H1 (cell line): ENCODE results near the gene SGPP2. TPM values are rescaled to one million over a fixed set of nuclear protein-coding genes. Genes with fewer than 3 reads are reported as not detected.
A peak's percentile ranks its signal among the peaks of the same experiment; 100 is the strongest.

Source experiments
- CTCF ChIA-PET: fragments of 300-600 bp; sonication (Branson Sonifier 250); formaldehyde crosslinking; loops from one replicate; lab custom pipeline; 2021; ENCODE audit not compliant: partially characterized antibody; lab: Charles Lee
- POLR2A ChIA-PET: fragments of 300-600 bp; sonication (Branson Sonifier 250); formaldehyde crosslinking; loops from one replicate; lab custom pipeline; 2021; ENCODE audit warnings: inconsistent platforms; ENCODE audit not compliant: partially characterized antibody; lab: Charles Lee
- DNase-seq, 2 experiments: peaks; one replicate each; pipeline versions ENCODE4 v3.0.0 to v3.0.0-alpha.2; 2010 to 2022; ENCODE audit warnings: low spot score in 2 of 2, low read depth in 1 of 2, mixed read lengths in 1 of 2
- FAIRE-seq: peaks from 2 replicates; lab custom pipeline; 2011; peaks lifted over from hg19 to GRCh38; lab: Jason Lieb, UNC
- H2AFZ ChIP-seq: 2 replicates; pipeline ENCODE4 v1.8.1; 2012; ENCODE audit warnings: low read length, inconsistent platforms
- H2AK5ac ChIP-seq: 2 replicates; pipeline ENCODE4 v1.6.1; 2013; ENCODE audit warnings: low read depth, low read length
- H2BK120ac ChIP-seq: replicated peaks from 2 replicates; pipeline ENCODE3; 2013; ENCODE audit warnings: low read depth, low read length, inconsistent platforms
- H2BK12ac ChIP-seq: 2 replicates; pipeline ENCODE4 v1.6.1; 2013; ENCODE audit warnings: low read depth, low read length
- H2BK15ac ChIP-seq: 2 replicates; pipeline ENCODE4 v1.6.1; 2013; ENCODE audit warnings: low read length
- H2BK20ac ChIP-seq: 2 replicates; pipeline ENCODE4 v1.6.1; 2013; ENCODE audit warnings: low read length
- H2BK5ac ChIP-seq: 2 replicates; pipeline ENCODE4 v1.6.1; 2013; ENCODE audit warnings: low read depth, low read length
- H3K14ac ChIP-seq: 2 replicates; pipeline ENCODE4 v1.6.1; 2013; ENCODE audit warnings: inconsistent platforms; ENCODE audit not compliant: insufficient read length
- H3K18ac ChIP-seq: 2 replicates; pipeline ENCODE4 v1.6.1; 2013; ENCODE audit warnings: low read length; ENCODE audit errors: extremely low read depth
- H3K23ac ChIP-seq: 2 replicates; pipeline ENCODE4 v1.6.1; 2013; ENCODE audit warnings: inconsistent platforms; ENCODE audit not compliant: insufficient read length
- H3K23me2 ChIP-seq: 2 replicates; pipeline ENCODE4 v1.6.1; 2013; ENCODE audit warnings: low read depth, low read length
- H3K27ac ChIP-seq: 2 replicates; pipeline ENCODE4 v1.6.1; 2011; ENCODE audit warnings: low read depth, low read length, inconsistent platforms
- H3K27me3 ChIP-seq, 4 experiments: replicated peaks in 1 of 4; 1 replicate in 1 of 4; 2 replicates in 3 of 4; pipeline versions ENCODE4 v1.6.1 to v1.8.1; 2011 to 2013; ENCODE audit warnings: low read length in 3 of 4, mild to moderate bottlenecking in 3 of 4, inconsistent platforms in 2 of 4, mixed read lengths in 2 of 4, moderate library complexity in 1 of 4; ENCODE audit not compliant: control insufficient read depth in 3 of 4, insufficient read depth in 3 of 4; ENCODE audit errors: extremely low read depth in 1 of 4
- H3K36me3 ChIP-seq, 4 experiments: 2 replicates each; pipeline versions ENCODE4 v1.6.1 to v1.8.1; 2011 to 2013; ENCODE audit warnings: mild to moderate bottlenecking in 4 of 4, low read length in 3 of 4, moderate library complexity in 2 of 4, control low read depth in 1 of 4, inconsistent platforms in 1 of 4; ENCODE audit not compliant: insufficient read depth in 4 of 4, control insufficient read depth in 2 of 4
- H3K4ac ChIP-seq: replicated peaks from 2 replicates; pipeline ENCODE3; 2013; ENCODE audit warnings: low read length, low read depth, mixed read lengths, inconsistent platforms; ENCODE audit not compliant: insufficient read length
- H3K4me1 ChIP-seq, 4 experiments: replicated peaks in 1 of 4; 1 replicate in 1 of 4; 2 replicates in 3 of 4; pipeline versions ENCODE4 v1.6.1 to v1.8.1; 2011 to 2013; ENCODE audit warnings: low read length in 3 of 4, inconsistent platforms in 2 of 4, mixed read lengths in 1 of 4; ENCODE audit not compliant: insufficient read depth in 4 of 4, control insufficient read depth in 3 of 4
- H3K4me2 ChIP-seq, 2 experiments: 2 replicates each; pipeline versions ENCODE4 v1.6.1 to v1.8.1; 2011 to 2013; ENCODE audit warnings: low read depth in 2 of 2, low read length in 2 of 2, control low read depth in 1 of 2, inconsistent platforms in 1 of 2, mild to moderate bottlenecking in 1 of 2; ENCODE audit not compliant: insufficient read depth in 1 of 2
- H3K4me3 ChIP-seq, 4 experiments: fragments of 200-600, 300-600 bp in 1 of 4; sonication (generic), shearing (Covaris generic), sonication (Bioruptor Twin) in 1 of 4; 2 replicates each; pipeline versions ENCODE4 v1.5.1 to v1.8.1; 2011 to 2016; ENCODE audit warnings: low read length in 4 of 4, low read depth in 3 of 4, control low read depth in 2 of 4, inconsistent platforms in 2 of 4, mild to moderate bottlenecking in 2 of 4, mixed read lengths in 1 of 4, moderate library complexity in 1 of 4; ENCODE audit not compliant: insufficient read depth in 2 of 4; ENCODE audit errors: extremely low read depth in 1 of 4
- H3K56ac ChIP-seq: replicated peaks from 2 replicates; pipeline ENCODE3; 2013; ENCODE audit warnings: low read depth, mild to moderate bottlenecking, mixed read lengths, low read length, inconsistent platforms; ENCODE audit not compliant: insufficient read length
- H3K79me1 ChIP-seq: 2 replicates; pipeline ENCODE4 v1.6.1; 2013; ENCODE audit warnings: low read depth, low read length, control low read depth
- H3K79me2 ChIP-seq, 2 experiments: 2 replicates each; pipeline versions ENCODE4 v1.6.1 to v1.8.1; 2012 to 2013; ENCODE audit warnings: low read length in 2 of 2, mild to moderate bottlenecking in 2 of 2, inconsistent platforms in 1 of 2; ENCODE audit not compliant: insufficient read depth in 2 of 2, control insufficient read depth in 1 of 2
- H3K9ac ChIP-seq, 4 experiments: replicated peaks in 1 of 4; 1 replicate in 1 of 4; 2 replicates in 3 of 4; pipeline versions ENCODE4 v1.6.1 to v1.8.1; 2011 to 2013; ENCODE audit warnings: low read depth in 3 of 4, low read length in 3 of 4, control low read depth in 2 of 4, mild to moderate bottlenecking in 2 of 4, moderate library complexity in 2 of 4, inconsistent platforms in 1 of 4; ENCODE audit errors: extremely low read depth in 1 of 4
- H3K9me3 ChIP-seq, 2 experiments: 2 replicates each; pipeline versions ENCODE4 v1.6.1 to v1.8.1; 2012 to 2013; ENCODE audit warnings: mild to moderate bottlenecking in 2 of 2, moderate library complexity in 2 of 2, control low read depth in 1 of 2, inconsistent platforms in 1 of 2, low read depth in 1 of 2, low read length in 1 of 2, mixed read lengths in 1 of 2; ENCODE audit not compliant: insufficient read depth in 2 of 2
- H4K20me1 ChIP-seq, 2 experiments: replicated peaks in 1 of 2; 2 replicates each; pipeline versions ENCODE3 to v1.8.1; 2011 to 2013; ENCODE audit warnings: inconsistent platforms in 2 of 2, low read length in 2 of 2, mild to moderate bottlenecking in 1 of 2; ENCODE audit not compliant: insufficient read depth in 2 of 2, control insufficient read depth in 1 of 2
- H4K5ac ChIP-seq: 2 replicates; pipeline ENCODE4 v1.6.1; 2013; ENCODE audit warnings: low read length, low read depth, mixed read lengths, inconsistent platforms; ENCODE audit not compliant: insufficient read length
- H4K8ac ChIP-seq: 2 replicates; pipeline ENCODE4 v1.8.0; 2013; ENCODE audit warnings: mild to moderate bottlenecking, moderate library complexity, low read length, inconsistent platforms; ENCODE audit not compliant: insufficient read depth; ENCODE audit errors: extremely low read depth
- H4K91ac ChIP-seq: replicated peaks from 2 replicates; pipeline ENCODE3; 2013; ENCODE audit warnings: low read length, mixed read lengths, inconsistent platforms; ENCODE audit not compliant: insufficient read length
- ASH2L ChIP-seq: fragments of 200-600, 300-600 bp; sonication (generic); IDR thresholded peaks from one replicate; pipeline ENCODE4 v1.7.1; 2017; ENCODE audit warnings: low read length
- BACH1 ChIP-seq: IDR thresholded peaks from 2 replicates; pipeline ENCODE4 v1.6.1; 2012; ENCODE audit warnings: low read length, improper control_type of control experiment
- MAFK ChIP-seq: IDR thresholded peaks from 2 replicates; pipeline ENCODE4 v1.6.1; 2012; ENCODE audit warnings: low read depth, mild to moderate bottlenecking, improper control_type of control experiment, low read length
- TEAD4 ChIP-seq: IDR thresholded peaks from 2 replicates; pipeline ENCODE4 v1.6.1; 2012; ENCODE audit warnings: low read depth, low read length, inconsistent platforms, mixed read lengths
- WGBS, 2 experiments: shearing (Covaris generic) in 1 of 2; methylation state at CpG; one replicate each; pipeline versions ENCODE4 v1.1.6 to v1.1.7; 2013 to 2015; ENCODE audit warnings: low lambda C conversion rate in 2 of 2, mixed read lengths in 2 of 2, inconsistent platforms in 1 of 2, low coverage in 1 of 2, missing lambda C conversion rate in 1 of 2; ENCODE audit not compliant: insufficient replicate concordance in 2 of 2, insufficient coverage in 1 of 2, insufficient read length in 1 of 2; ENCODE audit errors: extremely low coverage in 1 of 2, missing lambda C conversion rate in 1 of 2; 5-methylcytosine and 5-hydroxymethylcytosine counted together
- polyA plus RNA-seq, 7 experiments: library from polyadenylated mRNA; depleted of rRNA in 3 of 7; stranded (reverse) in 5 of 7; unstranded in 2 of 7; fragments of >200 nt in 5 of 7; fragments of 200-250 nt in 2 of 7; gene quantifications; 1 replicate in 5 of 7; 2 replicates in 1 of 7; 4 replicates in 1 of 7; pipeline versions ENCODE4 v1.2.1 to v1.2.3, GENCODE V29; 2011 to 2013; ENCODE audit warnings: missing spikeins in 2 of 7, mixed read lengths in 2 of 7
- total RNA-seq: library from RNA; stranded (reverse); fragmentation: NEBNext Ultra II Directional; extraction: Animal tissue kit (Norgen Biotek cat#: 25700); gene quantifications from 2 replicates; pipeline ENCODE4 v1.2.1, GENCODE V29; 2021

SGPP2 gene
- total and polyA plus RNA-seq, 2 of the 8 experiments (the other 6 are each of a cell fraction or from before 2014, with no cell fraction given), result 0.29 TPM; not detected in 1

GRCh38 chr2:222445227-222445626 lies 20.9 kb downstream of the SGPP2 start:
- no peak overlapping the region for H2BK20ac ChIP-seq
- H2AK5ac ChIP-seq, result no peak overlapping the region
- no peak overlapping the region for H3K4ac ChIP-seq
- H4K20me1 ChIP-seq, result no peaks in the 10 kb centered on the region
- H3K79me2 ChIP-seq, result no peaks in the 10 kb centered on the region
- H3K56ac ChIP-seq, result no peak overlapping the region
- H2AFZ ChIP-seq, result 0 out of 2 replicates have a peak overlapping the region, but pooled peaks have one; percentile 3
- H2BK15ac ChIP-seq, result no peak overlapping the region
- H3K14ac ChIP-seq, result no peak overlapping the region
- H3K4me2 ChIP-seq, result no peak overlapping the region
- ChIA-PET POLR2A (no interaction called here), CTCF (interaction anchor here (0.6 to 1.5 kb wide), 2 partner anchors 10 to 129 kb away, joined by 3 read pairs; no protein-coding TSS in a partner anchor)
- H3K27ac ChIP-seq, result no peak overlapping the region
- H2BK120ac ChIP-seq, result no peak overlapping the region
- DNase-seq (no peak), FAIRE-seq (no peak)
- H3K9me3 ChIP-seq, result no peaks in the 10 kb centered on the region
- no peaks in the 10 kb centered on the region for H3K23me2 ChIP-seq
- no peaks in the 10 kb centered on the region for H3K4me1 ChIP-seq
- H3K9ac ChIP-seq, result no peak overlapping the region
- no peak overlapping the region for H2BK5ac ChIP-seq
- H4K5ac ChIP-seq, result no peak overlapping the region
- no peaks in the 10 kb centered on the region for H3K36me3 ChIP-seq
- no peak overlapping the region for H3K4me3 ChIP-seq
- no peak overlapping the region for H4K91ac ChIP-seq
- WGBS, 2 experiments, result 100% methylated on average over 1 of the region's 1 CpG; no CpG with 5 or more reads in 1 of the 2 experiments
- no peaks in the 10 kb centered on the region for H3K79me1 ChIP-seq
- TF ChIP-seq TEAD4 (0 out of 2 replicates have a peak, but pooled peaks have one; percentile 18), BACH1 (peak; percentile 10; the same call in 1 of the 2 replicates), ASH2L (no peak), MAFK (peak; percentile 35; the same call in 1 of the 2 replicates)
- TF ChIP-seq, all 59 proteins: peak for 3
- no peaks in the 10 kb centered on the region for H3K27me3 ChIP-seq
- no peak overlapping the region for H4K8ac ChIP-seq
- H3K23ac ChIP-seq, result no peak overlapping the region
- H2BK12ac ChIP-seq, result no peak overlapping the region
- no peak overlapping the region for H3K18ac ChIP-seq
